ENCODE data around the gene HMGCS1.
"Not testable (repeated sequence)": the region's sequence is repeated elsewhere in the genome, so short reads cannot be mapped to it uniquely, and the experiment has no call there.

Gene HMGCS1

DNA sequence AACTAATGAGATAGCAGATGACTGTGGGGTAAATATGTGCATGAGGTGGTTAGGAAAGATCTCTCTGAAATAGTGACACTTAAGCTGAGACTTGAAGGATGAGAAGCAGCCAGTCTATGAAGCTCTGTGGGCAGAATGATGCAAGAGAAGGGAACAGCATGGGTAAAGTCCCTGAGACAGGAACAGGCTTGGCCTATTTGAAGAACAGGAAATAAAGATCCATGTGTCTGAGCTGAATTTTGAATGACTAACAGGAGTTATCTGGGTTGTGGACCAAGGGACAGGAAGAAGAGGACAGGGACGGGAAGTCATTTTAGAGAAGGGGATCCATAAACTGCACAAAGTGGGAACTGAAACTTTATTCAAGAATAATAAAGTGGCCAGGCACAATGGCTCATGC lies 25.6 kb upstream of the HMGCS1 start:
- Histone ChIP-seq H3K27ac (no peak overlapping the region), H3K9me3 (peaks cover 0 to 24% (median 16%) of the 10 kb centered on the region in 3 donors), H3K36me3 (no peaks in the 10 kb centered on the region), H3K27me3 (no peaks in the 10 kb centered on the region), H3K4me3 (no peak overlapping the region), H3K4me1 (no peaks in the 10 kb centered on the region)
- TF ChIP-seq, protein P1, sequence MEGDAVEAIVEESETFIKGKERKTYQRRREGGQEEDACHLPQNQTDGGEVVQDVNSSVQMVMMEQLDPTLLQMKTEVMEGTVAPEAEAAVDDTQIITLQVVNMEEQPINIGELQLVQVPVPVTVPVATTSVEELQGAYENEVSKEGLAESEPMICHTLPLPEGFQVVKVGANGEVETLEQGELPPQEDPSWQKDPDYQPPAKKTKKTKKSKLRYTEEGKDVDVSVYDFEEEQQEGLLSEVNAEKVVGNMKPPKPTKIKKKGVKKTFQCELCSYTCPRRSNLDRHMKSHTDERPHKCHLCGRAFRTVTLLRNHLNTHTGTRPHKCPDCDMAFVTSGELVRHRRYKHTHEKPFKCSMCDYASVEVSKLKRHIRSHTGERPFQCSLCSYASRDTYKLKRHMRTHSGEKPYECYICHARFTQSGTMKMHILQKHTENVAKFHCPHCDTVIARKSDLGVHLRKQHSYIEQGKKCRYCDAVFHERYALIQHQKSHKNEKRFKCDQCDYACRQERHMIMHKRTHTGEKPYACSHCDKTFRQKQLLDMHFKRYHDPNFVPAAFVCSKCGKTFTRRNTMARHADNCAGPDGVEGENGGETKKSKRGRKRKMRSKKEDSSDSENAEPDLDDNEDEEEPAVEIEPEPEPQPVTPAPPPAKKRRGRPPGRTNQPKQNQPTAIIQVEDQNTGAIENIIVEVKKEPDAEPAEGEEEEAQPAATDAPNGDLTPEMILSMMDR (IDR thresholded peaks at IDR 0.05), result no peak
- DNase-seq, result no peak
- intact Hi-C loops (cut with DNase I; ENCODE audit: low total_unique reads), result no loop called here

DNA sequence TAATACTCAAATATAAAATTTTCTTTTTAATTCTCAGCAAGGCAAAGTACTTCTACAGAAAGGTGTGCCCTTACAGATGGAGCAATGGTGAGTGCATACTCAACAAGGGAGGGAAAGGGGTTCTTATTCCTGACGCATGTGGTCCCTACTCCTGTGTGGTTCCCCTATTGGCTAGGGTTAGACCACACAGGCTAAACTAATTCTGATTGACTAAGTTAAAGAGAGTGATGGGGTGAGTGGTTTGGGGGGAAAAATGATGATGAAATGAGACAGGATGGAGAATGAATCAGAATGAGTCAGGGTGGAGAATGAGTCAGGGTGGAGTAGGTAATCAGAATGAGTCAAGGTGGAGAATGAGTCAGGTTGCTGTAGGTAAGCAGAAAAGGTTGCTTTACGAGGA lies 22.9 kb upstream of the HMGCS1 start:
- Histone ChIP-seq H3K9me3 (peaks cover 0 to 21% (median 13%) of the 10 kb centered on the region in 3 donors), H3K27me3 (no peaks in the 10 kb centered on the region), H3K36me3 (no peaks in the 10 kb centered on the region), H3K4me1 (no peaks in the 10 kb centered on the region), H3K4me3 (no peak overlapping the region), H3K27ac (no peak overlapping the region)
- TF ChIP-seq, protein P1 (IDR thresholded peaks at IDR 0.05), result no peak
- DNase-seq, result no peak
- intact Hi-C loops (cut with DNase I; ENCODE audit: low total_unique reads), result no loop called here

DNA sequence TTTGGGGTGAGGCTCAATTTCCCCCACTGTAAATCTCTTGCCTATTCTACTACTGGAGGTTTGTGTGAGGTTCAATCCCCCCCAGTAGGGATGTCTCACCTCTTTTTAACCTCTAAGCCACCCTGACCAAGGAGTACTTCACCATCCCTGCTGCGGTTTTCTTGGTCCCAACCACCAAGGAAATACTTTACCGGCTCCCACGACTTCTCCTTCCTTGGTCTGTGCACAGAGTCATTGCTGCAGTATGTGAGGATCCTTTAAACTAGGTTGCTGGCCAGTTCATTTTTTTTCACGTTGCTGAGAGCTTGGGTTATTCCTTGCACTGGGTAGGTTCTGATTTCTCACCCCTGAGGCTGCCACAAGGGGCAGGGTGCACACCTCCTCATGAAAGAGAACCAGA lies 22.5 kb upstream of the HMGCS1 start:
- Histone ChIP-seq H3K27me3 (no peaks in the 10 kb centered on the region), H3K27ac (no peak overlapping the region), H3K9me3 (peaks cover 0 to 16% (median 8%) of the 10 kb centered on the region in 3 donors), H3K36me3 (no peaks in the 10 kb centered on the region), H3K4me3 (no peak overlapping the region), H3K4me1 (no peaks in the 10 kb centered on the region)
- no peak for DNase-seq
- intact Hi-C loops (cut with DNase I; ENCODE audit: low total_unique reads), result no loop called here
- TF ChIP-seq, protein P1 (IDR thresholded peaks at IDR 0.05), result no peak

DNA sequence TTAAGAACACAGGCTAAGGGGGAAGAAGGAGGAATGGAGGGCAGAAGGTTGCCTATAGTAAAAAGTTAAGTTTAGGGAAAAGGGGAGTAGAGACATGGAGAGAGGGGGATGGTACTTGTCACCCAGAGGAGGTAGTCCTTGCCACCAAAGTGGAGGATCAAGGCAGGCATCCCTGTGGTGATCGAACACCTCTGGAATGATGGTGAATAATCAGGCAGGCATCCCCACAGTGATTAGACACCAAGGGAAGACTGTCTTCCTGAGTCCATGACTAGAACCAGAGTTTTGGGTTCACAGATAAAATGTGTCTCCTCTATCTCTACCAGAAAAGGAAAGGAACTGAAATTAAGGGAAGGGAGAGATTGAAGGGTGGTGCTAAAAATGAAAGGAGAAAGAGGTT lies 19.2 kb upstream of the HMGCS1 start:
- Histone ChIP-seq H3K36me3 (no peaks in the 10 kb centered on the region), H3K4me3 (no peak overlapping the region), H3K27me3 (no peaks in the 10 kb centered on the region), H3K4me1 (no peaks in the 10 kb centered on the region), H3K27ac (no peak overlapping the region), H3K9me3 (peaks cover 0 to 18% (median 4%) of the 10 kb centered on the region in 3 donors)
- intact Hi-C loops (cut with DNase I; ENCODE audit: low total_unique reads), result no loop called here
- DNase-seq, result no peak
- TF ChIP-seq, protein P1 (IDR thresholded peaks at IDR 0.05), result no peak

DNA sequence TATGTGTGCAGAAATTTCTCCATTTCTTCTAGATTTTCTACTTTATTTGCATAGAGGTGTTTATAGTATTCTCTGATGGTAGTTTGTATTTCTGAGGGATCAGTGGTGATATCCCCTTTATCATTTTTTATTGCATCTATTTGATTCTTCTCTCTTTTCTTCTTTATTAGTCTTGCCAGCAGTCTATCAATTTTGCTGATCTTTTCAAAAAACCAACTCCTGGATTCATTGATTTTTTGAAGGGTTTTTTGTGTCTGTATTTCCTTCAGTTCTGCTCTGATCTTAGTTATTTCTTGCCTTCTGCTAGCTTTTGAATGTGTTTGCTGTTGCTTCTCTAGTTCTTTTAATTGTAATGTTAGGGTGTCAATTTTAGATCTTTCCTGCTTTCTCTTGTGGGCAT lies 12.4 kb upstream of the HMGCS1 start:
- not testable (repeated sequence) for DNase-seq, H3K4me3 ChIP-seq

DNA sequence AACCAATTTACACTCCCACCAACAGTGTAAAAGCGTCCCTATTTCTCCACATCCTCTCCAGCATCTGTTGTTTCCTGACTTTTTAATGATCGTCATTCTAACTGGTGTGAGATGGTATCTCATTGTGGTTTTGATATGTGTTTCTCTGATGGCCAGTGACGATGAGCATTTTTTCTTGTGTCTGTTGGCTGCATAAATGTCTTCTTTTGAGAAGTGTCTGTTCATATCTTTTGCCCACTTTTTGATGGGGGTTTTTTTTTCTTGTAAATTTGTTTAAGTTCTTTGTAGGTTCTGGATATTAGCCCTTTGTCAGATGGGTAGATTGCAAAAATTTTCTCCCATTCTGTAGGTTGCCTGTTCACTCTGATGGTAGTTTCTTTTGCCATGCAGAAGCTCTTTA lies 10.3 kb upstream of the HMGCS1 start:
- not testable (repeated sequence) for H3K27ac ChIP-seq

More for the DNA sequence above, 12.4 kb upstream of the HMGCS1 start:
- intact Hi-C loops (cut with DNase I; ENCODE audit: low total_unique reads); H3K4me1 ChIP-seq; H3K27ac ChIP-seq; H3K36me3 ChIP-seq; H3K27me3 ChIP-seq; H3K9me3 ChIP-seq: not testable (repeated sequence)

DNA sequence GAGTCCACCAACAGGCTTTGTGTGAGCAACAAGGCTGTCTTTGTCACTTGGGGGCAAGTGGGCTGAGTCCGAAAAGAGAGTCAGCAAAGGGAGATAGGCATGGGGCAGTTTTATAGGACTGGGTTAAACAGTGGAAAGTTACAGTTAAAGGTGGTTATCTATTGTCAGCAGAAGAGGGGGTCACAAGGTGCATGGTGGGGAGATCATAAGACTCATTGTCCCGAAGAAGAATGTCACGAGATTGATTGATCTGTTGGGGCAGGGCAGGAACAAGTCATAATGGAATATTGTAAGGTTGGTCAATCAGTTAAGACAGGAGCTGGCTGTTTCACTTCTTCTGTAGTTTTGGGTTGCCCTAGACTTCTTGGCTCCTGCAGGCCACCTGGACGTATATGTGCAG lies 7.6 kb upstream of the HMGCS1 start:
- TF ChIP-seq, protein P1 (IDR thresholded peaks at IDR 0.05), result no peak
- H3K4me3 ChIP-seq, result no peak overlapping the region
- intact Hi-C loops (cut with DNase I; ENCODE audit: low total_unique reads), result no loop called here
- no peak overlapping the region for H3K27ac ChIP-seq
- H3K27me3 ChIP-seq, result no peaks in the 10 kb centered on the region
- no peak for DNase-seq
- H3K4me1 ChIP-seq, result no peaks in the 10 kb centered on the region
- no peaks in the 10 kb centered on the region for H3K36me3 ChIP-seq
- no peaks in the 10 kb centered on the region for H3K9me3 ChIP-seq

More for the DNA sequence above, 10.3 kb upstream of the HMGCS1 start:
- H3K4me1 ChIP-seq; H3K36me3 ChIP-seq; H3K9me3 ChIP-seq; H3K4me3 ChIP-seq; DNase-seq; H3K27me3 ChIP-seq; intact Hi-C loops (cut with DNase I; ENCODE audit: low total_unique reads): not testable (repeated sequence)
